Colonic mucosa (tissue), 4 donors: Measurements from ENCODE around the gene HACE1. TPM values are rescaled to one million over a fixed set of nuclear protein-coding genes. Genes with fewer than 3 reads are reported as not detected.

Experiments used
- DNase-seq: peaks from one replicate; pipeline ENCODE4 v3.0.0-alpha.2; 2020
- H3K27ac ChIP-seq: fragments of 200-600 bp; one replicate; pipeline ENCODE4 v1.8.0; 2021
- H3K27me3 ChIP-seq: fragments of 200-600 bp; one replicate; pipeline ENCODE4 v1.8.0; 2021
- H3K36me3 ChIP-seq: fragments of 200-600 bp; one replicate; pipeline ENCODE4 v1.8.0; 2021
- H3K4me1 ChIP-seq: fragments of 200-600 bp; one replicate; pipeline ENCODE4 v1.8.0; 2021; ENCODE audit warnings: mild to moderate bottlenecking
- H3K4me3 ChIP-seq: fragments of 200-600 bp; one replicate; pipeline ENCODE4 v1.8.0; 2021
- H3K9ac ChIP-seq, 2 donors: one replicate each; pipeline ENCODE4 v1.7.0; 2013; ENCODE audit warnings: control low read depth in 2 of 2, low read depth in 2 of 2, low read length in 2 of 2
- H3K9me3 ChIP-seq: fragments of 200-600 bp; one replicate; pipeline ENCODE4 v1.8.0; 2021
- CTCF ChIP-seq: fragments of 200-600 bp; IDR thresholded peaks from one replicate; pipeline ENCODE4 v1.8.0; 2022; ENCODE audit warnings: antibody characterized with exemption, mild to moderate bottlenecking
- intact Hi-C: fragments of 100-400 bp; cut with DNase I; formaldehyde crosslinking; loops from one replicate; pipeline ENCODE4 v1.14.1; 2022
- total RNA-seq, 2 donors: library from RNA; stranded (reverse); fragmentation: NEBNext Ultra II Directional in 1 of 2; extraction: Animal tissue kit (Norgen Biotek cat#: 25700) in 1 of 2; gene quantifications; one replicate each; pipeline ENCODE4 v1.2.1, GENCODE V29; 2021
- donor health status: healthy.
- donor health status: DM: no; HTN: no; CAD: no.
- donor health status: DM: no; HTN: no; CAD: no.

The HACE1 gene
- total RNA-seq, 2 donors from 2014 or later, result 6.9 TPM

- H3K27me3 ChIP-seq, result no peaks in the 10 kb centered on the region
- no peaks in the 10 kb centered on the region for H3K9me3 ChIP-seq
- no peak overlapping the region for H3K27ac ChIP-seq
- H3K4me3 ChIP-seq, result no peak overlapping the region
- no peak overlapping the region for H3K9ac ChIP-seq
- intact Hi-C loops, result no loop called here
- H3K36me3 ChIP-seq, result no peaks in the 10 kb centered on the region
- TF ChIP-seq CTCF, result no peak
- H3K4me1 ChIP-seq, result no peaks in the 10 kb centered on the region
- no peak for DNase-seq
These were observed 149.0 kb downstream of the HACE1 start for GRCh38 chr6:104710543-104711335.

GRCh38 chr6:104705916-104706442, 153.7 kb downstream of the HACE1 start:
- H3K27ac ChIP-seq, result no peak overlapping the region
- no peak overlapping the region for H3K9ac ChIP-seq
- H3K36me3 ChIP-seq, result no peaks in the 10 kb centered on the region
- H3K4me3 ChIP-seq, result no peak overlapping the region
- intact Hi-C loops, result no loop called here
- no peaks in the 10 kb centered on the region for H3K27me3 ChIP-seq
- no peaks in the 10 kb centered on the region for H3K4me1 ChIP-seq
- no peak for DNase-seq
- no peak for TF ChIP-seq CTCF
- H3K9me3 ChIP-seq, result no peaks in the 10 kb centered on the region

- no peak overlapping the region for H3K4me3 ChIP-seq
- DNase-seq, result no peak
- H3K4me1 ChIP-seq, result no peaks in the 10 kb centered on the region
- no peak for TF ChIP-seq CTCF
- no peaks in the 10 kb centered on the region for H3K9me3 ChIP-seq
- no peaks in the 10 kb centered on the region for H3K36me3 ChIP-seq
- H3K27ac ChIP-seq, result no peak overlapping the region
- intact Hi-C loops, result no loop called here
- H3K9ac ChIP-seq, result no peak overlapping the region
- no peaks in the 10 kb centered on the region for H3K27me3 ChIP-seq
These were observed 154.5 kb downstream of the HACE1 start for GRCh38 chr6:104705095-104705707.

- Histone ChIP-seq H3K36me3 (no peaks in the 10 kb centered on the region), H3K4me3 (no peak overlapping the region), H3K27me3 (no peaks in the 10 kb centered on the region), H3K9me3 (no peaks in the 10 kb centered on the region), H3K4me1 (no peaks in the 10 kb centered on the region), H3K27ac (no peak overlapping the region), H3K9ac (no peak overlapping the region)
- intact Hi-C loops, result no loop called here
- no peak for DNase-seq
- TF ChIP-seq CTCF, result no peak
These were observed 155.5 kb downstream of the HACE1 start for GRCh38 chr6:104704191-104704590.

- Histone ChIP-seq H3K4me1 (no peaks in the 10 kb centered on the region), H3K9me3 (no peaks in the 10 kb centered on the region), H3K9ac (no peak overlapping the region), H3K36me3 (no peaks in the 10 kb centered on the region), H3K27me3 (no peaks in the 10 kb centered on the region), H3K27ac (no peak overlapping the region), H3K4me3 (no peak overlapping the region)
- intact Hi-C loops, result no loop called here
- TF ChIP-seq CTCF, result no peak
- DNase-seq, result no peak
These were observed 157.4 kb downstream of the HACE1 start for GRCh38 chr6:104702126-104702841.
